ENCODE measurements around the gene PHYKPL. TPM values are rescaled to one million over a fixed set of nuclear protein-coding genes. Genes with fewer than 3 reads are reported as not detected.

PHYKPL gene
- total RNA-seq, 1 experiment from 2014 or later, result 48.8 TPM

DNA sequence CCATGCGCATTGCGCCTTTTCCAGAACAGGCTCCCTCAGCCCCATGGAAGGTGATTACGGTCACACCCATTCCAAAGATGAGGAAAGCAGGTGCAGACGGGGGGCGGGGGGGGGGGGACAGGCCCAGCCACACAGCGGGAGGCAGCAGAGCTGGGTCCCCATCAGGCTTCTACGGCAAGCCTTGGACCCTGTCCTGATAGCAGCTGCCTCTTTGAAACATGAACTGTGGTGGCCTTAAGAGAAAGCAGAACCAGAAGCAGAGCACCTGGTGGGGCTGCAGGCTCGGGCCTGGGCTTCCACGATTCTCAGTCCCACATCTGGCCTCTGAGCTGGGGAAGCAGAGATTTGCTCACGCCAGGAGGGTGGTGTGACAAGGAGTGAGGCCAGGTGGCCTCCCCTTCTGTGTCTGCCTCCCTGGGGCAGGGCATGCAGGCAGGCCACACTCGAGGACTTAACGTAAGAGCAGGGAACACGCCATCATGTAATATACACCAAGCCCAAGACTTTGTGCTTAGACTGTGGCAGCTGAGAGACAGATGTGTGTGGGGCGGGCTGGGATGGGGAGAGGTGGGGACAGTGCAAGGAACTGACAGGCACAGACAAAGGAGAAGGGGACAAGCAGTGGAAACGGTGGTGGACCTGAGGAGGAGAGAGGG is 14.2 kb upstream of the PHYKPL start:
- Histone ChIP-seq H2BK120ac (ENCODE audit: low read depth, low read length, poor library complexity, severe bottlenecking) (no peak overlapping the region), H3K4me2 (ENCODE audit: insufficient read depth, insufficient read length, low read length) (no peak overlapping the region), H3K18ac (ENCODE audit: insufficient read length, low read depth, low read length) (no peak overlapping the region), H3K27ac (ENCODE audit: insufficient read length, low read depth, low read length) (no peak overlapping the region), H3K79me2 (ENCODE audit: insufficient read depth, low read length) (no peaks in the 10 kb centered on the region), H3K79me1 (ENCODE audit: insufficient read depth, low read depth, low read length, poor library complexity, severe bottlenecking) (no peaks in the 10 kb centered on the region), H3K9ac (ENCODE audit: extremely low read depth, insufficient read length, low read length) (no peak overlapping the region), H3T11ph (ENCODE audit: low read length) (no peak overlapping the region), H3K9me3 (ENCODE audit: control insufficient read depth, low read depth, low read length) (no peaks in the 10 kb centered on the region), H2AK5ac (ENCODE audit: insufficient read length, low read length) (no peak overlapping the region), H3K27me3 (ENCODE audit: insufficient read depth, low read length) (no peaks in the 10 kb centered on the region), H4K5ac (ENCODE audit: insufficient read length, low read depth, low read length) (no peak overlapping the region), H4K8ac (replicated peaks; ENCODE audit: insufficient read length, low read depth, low read length) (no peak overlapping the region), H2BK12ac (ENCODE audit: insufficient read length, low read depth, low read length) (no peak overlapping the region), H2AFZ (ENCODE audit: low read length) (no peak overlapping the region), H3K4ac (ENCODE audit: low read depth, low read length) (no peak overlapping the region), H3K14ac (ENCODE audit: insufficient read depth, low read length) (no peak overlapping the region; the same call in 1 of the 2 replicates), H3K23ac (ENCODE audit: insufficient read length, low read depth, low read length) (no peak overlapping the region), H3K23me2 (ENCODE audit: insufficient read length, low read depth, low read length, poor library complexity, severe bottlenecking) (no peaks in the 10 kb centered on the region), H2BK15ac (ENCODE audit: low read depth, low read length) (no peak overlapping the region), H4K91ac (ENCODE audit: insufficient read length, low read depth, low read length) (no peak overlapping the region), H2BK5ac (ENCODE audit: insufficient read length, low read length) (no peak overlapping the region), H3K4me1 (ENCODE audit: insufficient read depth, low read length) (no peaks in the 10 kb centered on the region), H2BK20ac (ENCODE audit: low read depth, low read length, poor library complexity, severe bottlenecking) (no peak overlapping the region), H3K56ac (ENCODE audit: insufficient read length, low read depth, low read length) (no peak overlapping the region), H4K20me1 (ENCODE audit: control insufficient read depth, insufficient read depth, insufficient read length) (peaks cover 2% of the 10 kb centered on the region)
- Mint-ChIP-seq H3K27me3 (ENCODE audit: low read depth) (peaks cover 17% of the 10 kb centered on the region), H3K27ac (no peak overlapping the region; a peak in 1 of 7 replicates), H3K9me3 (no peaks in the 10 kb centered on the region; a peak in 1 of 5 replicates), H3K4me3 (peak overlapping the region in 1 of 2 experiments; percentile 24; a peak in 1 of 5 replicates), H3K4me1 (peaks cover 3% of the 10 kb centered on the region in 2 experiments), H3K36me3 (ENCODE audit: insufficient read depth in 1 of 3, low read depth in 3 of 3) (no peaks in the 10 kb centered on the region)
- TF ChIP-seq, protein P1, sequence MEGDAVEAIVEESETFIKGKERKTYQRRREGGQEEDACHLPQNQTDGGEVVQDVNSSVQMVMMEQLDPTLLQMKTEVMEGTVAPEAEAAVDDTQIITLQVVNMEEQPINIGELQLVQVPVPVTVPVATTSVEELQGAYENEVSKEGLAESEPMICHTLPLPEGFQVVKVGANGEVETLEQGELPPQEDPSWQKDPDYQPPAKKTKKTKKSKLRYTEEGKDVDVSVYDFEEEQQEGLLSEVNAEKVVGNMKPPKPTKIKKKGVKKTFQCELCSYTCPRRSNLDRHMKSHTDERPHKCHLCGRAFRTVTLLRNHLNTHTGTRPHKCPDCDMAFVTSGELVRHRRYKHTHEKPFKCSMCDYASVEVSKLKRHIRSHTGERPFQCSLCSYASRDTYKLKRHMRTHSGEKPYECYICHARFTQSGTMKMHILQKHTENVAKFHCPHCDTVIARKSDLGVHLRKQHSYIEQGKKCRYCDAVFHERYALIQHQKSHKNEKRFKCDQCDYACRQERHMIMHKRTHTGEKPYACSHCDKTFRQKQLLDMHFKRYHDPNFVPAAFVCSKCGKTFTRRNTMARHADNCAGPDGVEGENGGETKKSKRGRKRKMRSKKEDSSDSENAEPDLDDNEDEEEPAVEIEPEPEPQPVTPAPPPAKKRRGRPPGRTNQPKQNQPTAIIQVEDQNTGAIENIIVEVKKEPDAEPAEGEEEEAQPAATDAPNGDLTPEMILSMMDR (conservative IDR thresholded peaks at IDR 0.05), result no peak
- no CpG with 5 or more reads among the region's 15 CpGs for WGBS (ENCODE audit: extremely low coverage, insufficient read length, low lambda C conversion rate)
- no peak for DNase-seq
